Stimulated activated CD8-positive, alpha-beta memory T cell treated with anti-CD3 and anti-CD28 coated beads, Interleukin-4, amount 100 ng/mL, for 24 hours (primary cell): ENCODE results near the gene TTLL8.
"Not testable (repeated sequence)": the region's sequence is repeated elsewhere in the genome, so short reads cannot be mapped to it uniquely, and the experiment has no call there.

Source experiments
- DNase-seq: peaks from one replicate; pipeline ENCODE4 v3.0.0-alpha.2; 2020; ENCODE audit warnings: low read depth

The TTLL8 gene

GRCh38 chr22:50000587-50001387 lies 57.3 kb downstream of the TTLL8 start:
- DNase-seq: no peak

GRCh38 chr22:49999946-50000586 lies 58.0 kb downstream of the TTLL8 start:
- DNase-seq: no peak

- DNase-seq: no peak
Observed at GRCh38 chr22:49999063-49999945, 58.8 kb downstream of the TTLL8 start.

GRCh38 chr22:49998718-49999062 lies 59.4 kb downstream of the TTLL8 start:
- DNase-seq: no peak

- DNase-seq: no peak
Observed at GRCh38 chr22:49997932-49998717, 60.0 kb downstream of the TTLL8 start.

- no peak for DNase-seq
Observed at GRCh38 chr22:49997251-49997599, 60.9 kb downstream of the TTLL8 start.

- no peak for DNase-seq
Observed at GRCh38 chr22:49996518-49997250, 61.4 kb downstream of the TTLL8 start.

GRCh38 chr22:49996119-49996517 lies 62.0 kb downstream of the TTLL8 start:
- DNase-seq: no peak

- DNase-seq: no peak
Observed at GRCh38 chr22:49995361-49996118, 62.6 kb downstream of the TTLL8 start.

- DNase-seq: no peak
Observed at GRCh38 chr22:49995041-49995360, 63.1 kb downstream of the TTLL8 start.

GRCh38 chr22:49994361-49995040 lies 63.6 kb downstream of the TTLL8 start:
- DNase-seq: no peak

- no peak for DNase-seq
Observed at GRCh38 chr22:49993649-49994360, 64.3 kb downstream of the TTLL8 start.

GRCh38 chr22:49992921-49993648 lies 65.0 kb downstream of the TTLL8 start:
- peak; percentile 66 for DNase-seq

- no peak for DNase-seq
Observed at GRCh38 chr22:49991907-49992533, 66.1 kb downstream of the TTLL8 start.

- no peak for DNase-seq
Observed at GRCh38 chr22:49991167-49991566, 66.9 kb downstream of the TTLL8 start.

- not testable (repeated sequence) for DNase-seq
Observed at GRCh38 chr22:49989826-49990225, 68.3 kb downstream of the TTLL8 start.

GRCh38 chr22:49986325-49986724 lies 71.8 kb downstream of the TTLL8 start:
- DNase-seq: no peak
